ENCODE data around the gene UBR3. TPM values are rescaled to one million over a fixed set of nuclear protein-coding genes. Genes with fewer than 3 reads are reported as not detected.

UBR3 gene
- total RNA-seq, 2 experiments from 2014 or later, result 11.6 to 21.0 TPM

DNA sequence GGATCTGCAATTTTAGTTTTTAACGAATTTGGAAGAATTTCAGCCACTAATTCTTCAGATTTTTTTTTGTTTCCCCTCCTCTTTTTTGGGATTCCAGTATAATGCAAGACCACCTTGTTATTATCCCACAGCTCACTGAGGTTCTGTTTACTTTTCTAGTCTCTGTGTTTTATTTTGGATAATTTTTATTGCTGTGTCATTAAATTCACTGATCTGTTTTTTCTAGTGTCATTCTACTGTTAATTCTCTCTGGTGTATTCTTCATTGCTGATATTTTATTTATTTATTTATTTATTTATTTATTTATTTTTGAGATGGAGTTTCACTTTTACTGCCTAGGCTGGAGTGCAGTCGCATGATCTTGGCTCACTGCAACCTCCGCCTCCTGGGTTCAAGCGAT, 32.2 kb downstream of the UBR3 start:
- intact Hi-C loops (cut with micrococcal nuclease; ENCODE audit: unreplicated experiment), result no loop called here
- no peak for TF ChIP-seq EZH2phosphoT487 (IDR thresholded peaks at IDR 0.05; ENCODE audit: borderline replicate concordance, low read depth, low read length)
- TF ChIP-seq, protein P1, sequence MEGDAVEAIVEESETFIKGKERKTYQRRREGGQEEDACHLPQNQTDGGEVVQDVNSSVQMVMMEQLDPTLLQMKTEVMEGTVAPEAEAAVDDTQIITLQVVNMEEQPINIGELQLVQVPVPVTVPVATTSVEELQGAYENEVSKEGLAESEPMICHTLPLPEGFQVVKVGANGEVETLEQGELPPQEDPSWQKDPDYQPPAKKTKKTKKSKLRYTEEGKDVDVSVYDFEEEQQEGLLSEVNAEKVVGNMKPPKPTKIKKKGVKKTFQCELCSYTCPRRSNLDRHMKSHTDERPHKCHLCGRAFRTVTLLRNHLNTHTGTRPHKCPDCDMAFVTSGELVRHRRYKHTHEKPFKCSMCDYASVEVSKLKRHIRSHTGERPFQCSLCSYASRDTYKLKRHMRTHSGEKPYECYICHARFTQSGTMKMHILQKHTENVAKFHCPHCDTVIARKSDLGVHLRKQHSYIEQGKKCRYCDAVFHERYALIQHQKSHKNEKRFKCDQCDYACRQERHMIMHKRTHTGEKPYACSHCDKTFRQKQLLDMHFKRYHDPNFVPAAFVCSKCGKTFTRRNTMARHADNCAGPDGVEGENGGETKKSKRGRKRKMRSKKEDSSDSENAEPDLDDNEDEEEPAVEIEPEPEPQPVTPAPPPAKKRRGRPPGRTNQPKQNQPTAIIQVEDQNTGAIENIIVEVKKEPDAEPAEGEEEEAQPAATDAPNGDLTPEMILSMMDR (conservative IDR thresholded peaks at IDR 0.05; ENCODE audit: low read length), result no peak
- H3K4me1 ChIP-seq (ENCODE audit: insufficient read depth, low read length, poor library complexity, severe bottlenecking), result no peaks in the 10 kb centered on the region
- no peaks in the 10 kb centered on the region for H3K36me3 ChIP-seq (ENCODE audit: insufficient read depth, low read length)
- H4K20me1 ChIP-seq (ENCODE audit: insufficient read depth, low read length), result no peaks in the 10 kb centered on the region
- H3K4me2 ChIP-seq (ENCODE audit: low read length), result no peak overlapping the region
- H3K79me2 ChIP-seq (ENCODE audit: insufficient read depth, low read depth, low read length), result no peaks in the 10 kb centered on the region
- DNase-seq (ENCODE audit: low spot score), result no peak
- ChIA-PET CTCF (ENCODE audit: unreplicated experiment) (no interaction called here), POLR2A (no interaction called here)
- H3K27ac ChIP-seq (ENCODE audit: low read depth, low read length, poor library complexity, severe bottlenecking), result no peak overlapping the region
- BruUV-seq (replicated peaks), result no TSS peak
- no peaks in the 10 kb centered on the region for H3K9me2 ChIP-seq (ENCODE audit: insufficient read depth, low read length)
- no peak overlapping the region for H3K4me3 ChIP-seq (ENCODE audit: low read depth, low read length, poor library complexity, severe bottlenecking)
- no peak overlapping the region for H2AFZ ChIP-seq (ENCODE audit: low read length)
- H3K9me3 ChIP-seq (ENCODE audit: low read length), result no peaks in the 10 kb centered on the region

GRCh38 chr2:169860149-169860548, 32.9 kb downstream of the UBR3 start:
- Histone ChIP-seq H3K4me3 (ENCODE audit: low read depth, low read length, poor library complexity, severe bottlenecking) (no peak overlapping the region), H3K36me3 (ENCODE audit: insufficient read depth, low read length) (no peaks in the 10 kb centered on the region), H2AFZ (ENCODE audit: low read length) (no peak overlapping the region), H4K20me1 (ENCODE audit: insufficient read depth, low read length) (no peaks in the 10 kb centered on the region), H3K9me2 (ENCODE audit: insufficient read depth, low read length) (no peaks in the 10 kb centered on the region), H3K4me1 (ENCODE audit: insufficient read depth, low read length, poor library complexity, severe bottlenecking) (no peaks in the 10 kb centered on the region), H3K4me2 (ENCODE audit: low read length) (no peak overlapping the region), H3K79me2 (ENCODE audit: insufficient read depth, low read depth, low read length) (no peaks in the 10 kb centered on the region), H3K9me3 (ENCODE audit: low read length) (no peaks in the 10 kb centered on the region), H3K27ac (ENCODE audit: low read depth, low read length, poor library complexity, severe bottlenecking) (no peak overlapping the region)
- no peak for DNase-seq (ENCODE audit: low spot score)
- intact Hi-C loops (cut with micrococcal nuclease; ENCODE audit: unreplicated experiment), result no loop called here
- TF ChIP-seq, protein P1 (conservative IDR thresholded peaks at IDR 0.05; ENCODE audit: low read length), result no peak
- no peak for TF ChIP-seq EZH2phosphoT487 (IDR thresholded peaks at IDR 0.05; ENCODE audit: borderline replicate concordance, low read depth, low read length)
- ChIA-PET POLR2A (interaction anchor here (0.6 kb wide), 1 partner anchor 18 kb away, joined by 3 read pairs; no protein-coding TSS in a partner anchor), CTCF (ENCODE audit: unreplicated experiment) (no interaction called here)
- BruUV-seq (replicated peaks), result no TSS peak

- Histone ChIP-seq H3K36me3 (ENCODE audit: insufficient read depth, low read length) (no peaks in the 10 kb centered on the region), H3K4me2 (ENCODE audit: low read length) (no peak overlapping the region), H3K4me1 (ENCODE audit: insufficient read depth, low read length, poor library complexity, severe bottlenecking) (no peaks in the 10 kb centered on the region), H3K79me2 (ENCODE audit: insufficient read depth, low read depth, low read length) (no peaks in the 10 kb centered on the region), H3K4me3 (ENCODE audit: low read depth, low read length, poor library complexity, severe bottlenecking) (no peak overlapping the region), H3K9me2 (ENCODE audit: insufficient read depth, low read length) (no peaks in the 10 kb centered on the region), H4K20me1 (ENCODE audit: insufficient read depth, low read length) (no peaks in the 10 kb centered on the region), H3K27ac (ENCODE audit: low read depth, low read length, poor library complexity, severe bottlenecking) (no peak overlapping the region), H3K9me3 (ENCODE audit: low read length) (no peaks in the 10 kb centered on the region), H2AFZ (ENCODE audit: low read length) (no peak overlapping the region)
- intact Hi-C loops (cut with micrococcal nuclease; ENCODE audit: unreplicated experiment), result no loop called here
- TF ChIP-seq EZH2phosphoT487 (IDR thresholded peaks at IDR 0.05; ENCODE audit: borderline replicate concordance, low read depth, low read length), result no peak
- TF ChIP-seq, protein P1 (conservative IDR thresholded peaks at IDR 0.05; ENCODE audit: low read length), result no peak
- no TSS peak for BruUV-seq (replicated peaks)
- ChIA-PET CTCF (ENCODE audit: unreplicated experiment) (interaction anchor here (0.5 kb wide), 1 partner anchor 35 kb away, joined by 4 read pairs; no protein-coding TSS in a partner anchor), POLR2A (interaction anchor here (0.8 to 1.3 kb wide), 3 partner anchors 10 to 12 kb away, joined by 3 to 7 read pairs (median 3); no protein-coding TSS in a partner anchor)
- no peak for DNase-seq (ENCODE audit: low spot score)
Measured at GRCh38 chr2:169862816-169863215, 35.6 kb downstream of the UBR3 start.

Data from OCI-LY7 (cell line).